ENCODE data around the gene AUTS2.

Gene AUTS2

DNA sequence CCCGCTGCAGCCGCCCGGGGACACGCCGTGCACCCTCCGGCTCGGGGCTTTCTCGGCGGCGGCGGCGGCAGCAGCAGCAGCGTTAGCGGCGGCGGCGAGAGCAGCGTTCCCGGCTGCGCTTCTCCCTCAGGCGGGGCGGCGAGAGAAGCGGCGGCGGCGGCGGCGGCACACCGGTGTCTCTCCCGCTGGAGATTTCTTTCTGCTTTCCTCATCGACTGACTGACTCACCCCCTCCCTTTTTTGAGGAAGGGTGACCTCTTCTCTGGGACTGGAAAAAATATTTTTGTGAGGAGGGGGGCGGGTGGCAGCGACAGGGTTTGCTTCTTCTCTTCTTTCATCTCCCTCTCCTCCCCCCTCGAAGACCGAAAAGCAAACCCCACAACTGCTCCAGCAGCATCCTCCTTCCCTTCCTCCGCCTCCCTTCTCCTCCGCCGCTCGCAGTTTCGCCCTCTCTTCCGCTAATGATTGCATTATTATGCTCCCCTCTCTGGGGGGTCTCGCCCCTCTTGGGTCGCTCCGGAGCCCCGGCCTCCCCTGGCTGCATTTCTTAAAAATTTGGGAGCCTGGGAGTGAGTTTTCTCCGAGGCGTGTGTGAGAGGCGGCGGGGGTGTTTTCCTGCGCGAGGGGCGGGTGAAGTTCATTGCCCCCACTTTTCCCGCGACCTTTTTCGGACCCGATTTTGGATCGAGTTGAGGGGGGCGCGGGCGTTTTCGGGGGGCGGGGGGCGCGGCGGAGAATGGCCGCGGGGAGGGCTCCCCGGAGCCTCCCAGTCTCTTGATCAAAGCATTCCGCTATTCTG is 411 bp downstream of the AUTS2 start:
- in situ Hi-C loops (cut with MboI; ENCODE audit: low pct_unique_long_range_greater_than_20kb, low sequenced_read_pairs) = no loop called here
- DNase-seq = peak; percentile 59

- DNase-seq = peak; percentile 20
- in situ Hi-C loops (cut with MboI; ENCODE audit: low pct_unique_long_range_greater_than_20kb, low sequenced_read_pairs) = no loop called here
These were observed 1.1 kb downstream of the AUTS2 start for GRCh38 chr7:69599286-69599954.

- peak; percentile 20 for DNase-seq
- in situ Hi-C loops (cut with MboI; ENCODE audit: low pct_unique_long_range_greater_than_20kb, low sequenced_read_pairs) = no loop called here
These were observed 1.9 kb downstream of the AUTS2 start for GRCh38 chr7:69599955-69600709.

GRCh38 chr7:69600710-69601519 is 2.6 kb downstream of the AUTS2 start:
- in situ Hi-C loops (cut with MboI; ENCODE audit: low pct_unique_long_range_greater_than_20kb, low sequenced_read_pairs) = no loop called here
- no peak for DNase-seq

- DNase-seq = no peak
- in situ Hi-C loops (cut with MboI; ENCODE audit: low pct_unique_long_range_greater_than_20kb, low sequenced_read_pairs) = no loop called here
These were observed 4.2 kb downstream of the AUTS2 start for GRCh38 chr7:69602522-69602921.

DNA sequence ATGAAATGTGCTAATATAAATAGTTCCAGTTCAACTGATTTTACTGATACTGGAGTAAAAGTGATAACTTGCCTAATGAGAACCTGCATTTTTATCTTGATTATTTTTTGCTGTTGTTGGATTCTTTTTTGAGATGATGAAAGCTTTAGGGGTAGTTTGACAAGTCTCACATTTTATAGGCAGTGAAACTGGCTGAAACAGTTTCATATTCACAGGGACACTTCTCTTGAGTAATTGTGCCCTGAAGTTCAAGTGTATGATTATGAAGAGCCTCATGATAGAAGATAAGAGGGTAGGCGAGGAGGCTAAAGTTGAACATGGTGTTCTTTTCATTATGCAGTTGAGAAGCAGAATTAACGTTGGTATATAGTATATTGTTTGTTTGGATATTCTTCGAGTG is 5.1 kb downstream of the AUTS2 start:
- DNase-seq = no peak
- in situ Hi-C loops (cut with MboI; ENCODE audit: low pct_unique_long_range_greater_than_20kb, low sequenced_read_pairs) = no loop called here

- in situ Hi-C loops (cut with MboI; ENCODE audit: low pct_unique_long_range_greater_than_20kb, low sequenced_read_pairs) = no loop called here
- DNase-seq = no peak
These were observed 5.7 kb downstream of the AUTS2 start for GRCh38 chr7:69603937-69604494.

DNA sequence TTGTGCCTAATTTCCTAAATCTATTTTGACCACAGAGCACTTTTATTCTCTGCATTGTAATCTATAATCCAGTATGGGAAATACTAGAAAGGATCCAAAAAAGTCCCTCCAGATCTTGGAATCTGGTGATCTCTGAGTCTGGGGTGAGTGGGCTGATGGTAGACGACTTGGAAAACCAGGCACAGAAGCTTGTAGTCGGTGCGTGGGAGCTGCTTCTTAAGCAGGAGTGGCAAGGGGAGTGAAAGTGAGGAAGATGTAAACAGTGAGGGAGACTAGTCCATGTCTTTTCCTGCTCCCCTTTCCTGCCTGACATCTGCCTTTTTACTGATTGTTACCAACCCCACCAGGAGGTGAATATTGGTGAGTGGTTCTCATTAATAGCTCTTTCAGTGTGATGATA is 6.8 kb downstream of the AUTS2 start:
- no peak for DNase-seq

DNA sequence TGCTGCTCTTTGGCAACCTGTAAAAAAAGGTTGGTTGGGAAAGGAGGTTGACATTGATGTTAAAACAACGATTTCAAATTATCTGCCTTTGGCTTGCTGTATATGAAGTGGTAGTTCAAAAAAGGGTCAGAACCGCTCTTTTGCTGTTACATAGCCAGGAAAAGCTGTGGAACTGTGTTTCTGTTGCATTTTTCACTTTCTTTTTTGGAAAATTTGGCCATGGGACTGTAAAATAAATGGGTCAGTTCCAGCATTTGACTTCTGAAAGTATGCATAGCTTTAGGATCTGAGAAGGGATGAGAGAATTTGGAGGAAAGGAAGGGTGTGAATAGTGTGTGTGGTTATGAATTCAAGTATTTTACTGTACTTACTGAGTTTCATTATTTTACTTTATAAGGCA is 7.3 kb downstream of the AUTS2 start:
- in situ Hi-C loops (cut with MboI; ENCODE audit: low pct_unique_long_range_greater_than_20kb, low sequenced_read_pairs) = no loop called here
- no peak for DNase-seq

More for the DNA sequence above, 6.8 kb downstream of the AUTS2 start:
- in situ Hi-C loops (cut with MboI; ENCODE audit: low pct_unique_long_range_greater_than_20kb, low sequenced_read_pairs) = no loop called here

- no peak for DNase-seq
- in situ Hi-C loops (cut with MboI; ENCODE audit: low pct_unique_long_range_greater_than_20kb, low sequenced_read_pairs) = no loop called here
These were observed 9.8 kb downstream of the AUTS2 start for GRCh38 chr7:69608049-69608448.

DNA sequence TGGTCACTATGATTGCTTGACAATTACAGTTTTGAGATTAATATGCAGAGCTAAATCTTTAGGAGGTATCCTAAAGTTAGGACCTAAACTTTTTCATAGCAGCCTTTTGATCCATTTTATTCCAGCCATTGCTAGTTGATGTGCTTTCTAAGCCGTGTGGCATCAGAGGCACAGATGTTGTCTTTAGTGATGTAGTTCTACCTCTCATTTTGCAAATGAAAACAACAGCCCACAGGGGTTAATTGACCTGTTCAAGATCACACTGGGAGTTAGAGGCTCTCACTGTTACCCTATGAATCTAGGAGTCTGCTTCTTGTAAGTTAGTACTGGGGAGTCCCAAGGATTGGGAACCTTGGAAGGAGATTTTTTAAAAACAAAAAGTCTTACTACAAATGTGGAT is 10.6 kb downstream of the AUTS2 start:
- in situ Hi-C loops (cut with MboI; ENCODE audit: low pct_unique_long_range_greater_than_20kb, low sequenced_read_pairs) = no loop called here
- DNase-seq = no peak

DNA sequence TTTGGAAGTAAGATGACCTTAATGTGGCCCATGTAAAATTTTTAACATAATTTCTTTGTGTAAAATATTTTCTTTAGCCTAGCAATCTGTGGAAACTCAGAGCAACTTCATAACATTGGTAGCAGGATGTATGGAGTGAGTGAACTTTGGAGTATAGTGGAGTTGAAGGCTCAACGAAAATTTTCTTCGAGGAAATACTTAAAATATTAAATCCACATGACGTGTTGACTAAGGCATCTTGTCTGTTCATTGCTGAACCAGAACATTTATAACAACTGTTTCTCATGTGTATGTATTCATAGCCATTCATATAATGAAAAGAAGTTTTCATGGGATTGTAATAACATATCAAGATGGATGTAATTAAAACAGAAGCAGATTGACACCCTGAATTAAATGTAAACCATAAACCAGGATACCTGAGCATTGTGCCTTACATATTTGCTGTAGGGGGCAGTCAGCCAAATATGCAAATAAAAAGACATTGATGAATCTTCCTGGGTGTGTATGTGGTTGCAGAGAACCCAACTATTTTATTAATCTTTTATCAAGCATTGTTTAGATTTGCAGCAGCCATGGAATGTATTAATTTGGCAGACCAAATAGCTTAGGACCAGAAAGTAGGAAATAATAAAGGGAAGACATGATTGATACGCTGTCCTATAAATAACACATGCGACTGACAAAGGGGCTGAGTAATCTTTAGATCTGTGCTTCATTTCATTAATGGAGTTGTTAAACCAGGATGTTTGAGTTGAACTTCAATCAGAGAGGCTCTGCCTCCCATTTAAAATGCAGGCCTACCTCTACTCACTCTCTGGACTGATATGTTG is 11.5 kb downstream of the AUTS2 start:
- in situ Hi-C loops (cut with MboI; ENCODE audit: low pct_unique_long_range_greater_than_20kb, low sequenced_read_pairs) = no loop called here
- no peak for DNase-seq

DNA sequence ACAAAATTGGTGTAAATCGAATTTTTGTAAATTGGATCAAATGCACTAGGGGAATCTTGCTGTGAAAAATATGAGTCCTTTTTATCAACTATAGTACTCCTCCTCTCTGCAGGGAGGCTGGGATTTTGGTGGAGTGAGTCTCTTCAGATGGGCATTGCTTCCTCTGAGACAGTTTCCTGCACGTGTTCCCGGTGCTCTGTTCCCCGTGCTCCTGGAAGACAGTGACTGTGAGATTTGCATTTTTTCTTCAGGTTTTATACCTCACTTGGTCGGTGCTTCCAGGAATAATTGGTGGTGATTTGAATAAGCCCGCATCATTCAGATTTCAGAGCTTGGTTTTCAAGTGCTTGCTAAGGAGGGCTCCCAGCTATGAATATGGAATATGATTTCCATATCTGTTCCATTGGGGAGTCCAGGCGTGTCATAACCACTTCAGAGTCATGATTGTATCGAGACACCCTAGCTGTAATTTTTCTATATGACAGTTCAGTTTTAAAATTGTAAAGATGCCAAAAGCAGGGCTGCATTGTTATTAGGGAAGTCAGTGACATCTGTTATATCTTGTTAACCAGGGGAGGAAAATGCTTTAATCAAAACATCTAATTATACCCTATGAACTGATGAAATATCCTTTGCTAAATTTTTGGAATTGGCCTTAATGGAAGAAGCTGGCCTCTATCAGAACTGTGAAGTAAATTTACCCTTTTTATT is 12.3 kb downstream of the AUTS2 start:
- in situ Hi-C loops (cut with MboI; ENCODE audit: low pct_unique_long_range_greater_than_20kb, low sequenced_read_pairs) = no loop called here
- no peak for DNase-seq

DNA sequence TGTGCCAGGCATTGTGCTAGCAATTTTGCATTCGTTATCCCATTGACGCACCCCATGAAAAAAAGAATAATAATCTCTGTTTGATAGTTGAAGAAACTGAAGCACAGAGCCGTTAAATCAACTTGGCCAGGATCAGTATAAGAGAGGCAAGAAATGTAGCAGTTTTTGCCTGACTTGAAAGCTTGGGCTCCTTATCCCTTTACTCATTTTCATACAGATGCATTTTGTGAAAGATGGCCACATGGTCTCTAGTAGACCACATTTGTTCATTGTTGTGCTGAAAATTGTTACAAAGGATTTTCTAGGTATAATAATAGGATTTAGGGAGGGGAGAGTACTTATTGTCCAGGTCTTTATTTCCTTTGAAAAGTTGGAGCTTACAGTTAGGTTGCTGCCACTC is 14.7 kb downstream of the AUTS2 start:
- in situ Hi-C loops (cut with MboI; ENCODE audit: low pct_unique_long_range_greater_than_20kb, low sequenced_read_pairs) = no loop called here
- DNase-seq = no peak

DNA sequence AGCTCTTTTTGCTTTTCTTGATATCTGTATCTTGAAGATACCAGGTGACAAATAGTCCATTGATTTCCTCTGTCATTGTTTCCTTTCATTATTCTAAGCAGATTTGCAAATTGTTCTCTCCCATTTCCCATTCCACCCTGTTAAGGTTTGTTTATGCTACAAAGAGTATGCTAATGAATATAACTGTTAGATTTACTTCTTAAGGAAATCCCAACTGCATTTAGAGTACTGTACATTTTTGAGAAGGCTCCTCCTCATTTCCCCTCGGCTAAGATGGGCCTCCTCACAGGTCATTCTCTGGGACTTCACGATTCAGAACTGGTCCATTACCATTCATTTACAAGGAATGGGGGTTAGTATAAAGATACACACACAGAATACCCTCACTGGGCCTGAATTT is 15.6 kb downstream of the AUTS2 start:
- in situ Hi-C loops (cut with MboI; ENCODE audit: low pct_unique_long_range_greater_than_20kb, low sequenced_read_pairs) = no loop called here
- DNase-seq = no peak

DNA sequence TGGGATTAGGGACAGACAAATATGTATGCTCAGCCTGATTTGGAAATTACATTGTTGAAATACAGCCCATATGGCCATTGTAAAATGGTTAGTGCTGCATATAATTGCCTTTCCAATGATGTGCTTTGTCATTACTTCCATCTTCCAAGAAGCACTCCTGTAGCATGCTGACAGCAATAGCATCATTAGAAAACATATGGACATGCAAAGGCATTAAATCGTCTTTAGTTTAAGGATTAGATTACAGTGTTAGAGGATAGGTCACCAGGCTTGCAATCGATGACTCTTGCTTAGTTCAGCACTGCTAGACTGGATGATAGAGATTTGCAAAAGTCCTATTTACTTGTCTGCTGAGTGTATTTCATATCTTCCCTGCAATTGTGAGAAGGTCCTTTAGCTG is 17.4 kb downstream of the AUTS2 start:
- in situ Hi-C loops (cut with MboI; ENCODE audit: low pct_unique_long_range_greater_than_20kb, low sequenced_read_pairs) = no loop called here
- DNase-seq = no peak

DNA sequence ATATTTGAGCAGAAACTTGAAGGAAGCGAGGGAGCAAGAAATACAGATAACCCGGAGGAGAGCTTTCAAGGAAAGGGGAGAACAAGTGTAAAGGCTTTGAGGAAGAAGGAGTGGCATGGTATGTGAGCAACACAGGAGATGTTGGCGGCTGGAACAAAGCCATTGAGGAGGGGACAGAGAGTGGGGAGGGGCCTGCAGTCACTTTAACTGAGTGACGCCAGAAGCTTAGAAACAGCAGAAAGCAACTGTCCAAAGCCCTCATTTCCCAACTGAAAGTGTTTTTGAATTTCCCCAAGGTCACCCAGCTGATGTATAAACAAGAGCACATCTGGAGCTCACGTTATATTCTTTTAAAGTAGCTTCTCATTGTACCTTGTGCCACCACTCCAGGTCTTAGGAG is 19.1 kb downstream of the AUTS2 start:
- no peak for DNase-seq
- in situ Hi-C loops (cut with MboI; ENCODE audit: low pct_unique_long_range_greater_than_20kb, low sequenced_read_pairs) = no loop called here

DNA sequence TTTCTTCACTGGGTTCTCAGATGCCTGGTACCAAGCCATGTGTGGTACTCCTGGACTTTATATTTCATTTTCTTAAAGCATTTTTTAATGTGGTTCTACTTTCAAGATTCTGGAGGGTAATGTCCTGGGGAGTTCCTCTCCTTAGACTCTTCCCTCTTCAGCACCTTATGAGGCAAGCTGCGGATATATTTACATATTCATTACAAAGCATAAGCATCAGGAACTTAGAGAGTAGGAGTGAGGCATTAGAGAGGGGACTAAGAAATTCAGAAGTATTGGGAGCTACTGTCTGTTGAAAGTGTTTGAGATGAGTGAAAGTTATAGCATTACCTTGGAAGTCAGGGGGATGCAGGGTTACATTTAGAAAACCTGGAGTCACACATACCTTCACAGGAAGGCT is 20.8 kb downstream of the AUTS2 start:
- no peak for DNase-seq
- in situ Hi-C loops (cut with MboI; ENCODE audit: low pct_unique_long_range_greater_than_20kb, low sequenced_read_pairs) = no loop called here

Data from KBM-7 (cell line).